Ectodermal cell (in vitro differentiated cells): ENCODE measurements around the gene PEX26.

ENCODE experiments used
- H3K27ac ChIP-seq: 2 replicates; pipeline ENCODE4 v1.7.0; 2013; ENCODE audit warnings: mild to moderate bottlenecking, low read depth, low read length; ENCODE audit not compliant: insufficient read depth, poor library complexity, severe bottlenecking
- H3K27me3 ChIP-seq: 2 replicates; pipeline ENCODE4 v1.7.0; 2013; ENCODE audit warnings: mild to moderate bottlenecking, low read length; ENCODE audit not compliant: insufficient read depth, control insufficient read depth, poor library complexity, severe bottlenecking
- H3K36me3 ChIP-seq: one replicate; pipeline ENCODE4 v1.7.0; 2013; ENCODE audit warnings: low read length; ENCODE audit not compliant: control insufficient read depth, insufficient read depth
- H3K4me1 ChIP-seq: one replicate; pipeline ENCODE4 v1.7.0; 2013; ENCODE audit warnings: low read length; ENCODE audit not compliant: control insufficient read depth, insufficient read depth
- H3K4me3 ChIP-seq: 2 replicates; pipeline ENCODE4 v1.7.0; 2013; ENCODE audit warnings: low read depth, low read length, control low read depth; ENCODE audit not compliant: insufficient read depth
- H3K9me3 ChIP-seq: 2 replicates; pipeline ENCODE4 v1.7.0; 2013; ENCODE audit warnings: mild to moderate bottlenecking, low read length, moderate library complexity; ENCODE audit not compliant: control insufficient read depth
- WGBS, 2 experiments: methylation state at CpG; one replicate each; pipeline ENCODE4 v1.1.7; 2013; ENCODE audit warnings: missing lambda C conversion rate in 2 of 2; 5-methylcytosine and 5-hydroxymethylcytosine counted together

PEX26 gene

GRCh38 chr22:18109410-18110193 is 31.8 kb downstream of the PEX26 start:
- Histone ChIP-seq H3K4me1 (peaks cover 8% of the 10 kb centered on the region), H3K9me3 (no peaks in the 10 kb centered on the region), H3K4me3 (peak overlapping the region; percentile 27), H3K27ac (no peak overlapping the region), H3K36me3 (no peaks in the 10 kb centered on the region), H3K27me3 (peaks cover 36% of the 10 kb centered on the region)
- WGBS, 2 experiments, result 62 to 64% methylated on average over 14 of the region's 14 CpGs

- WGBS, 2 experiments, result 3 to 4% methylated on average over 72 of the region's 72 CpGs
- H3K36me3 ChIP-seq, result no peaks in the 10 kb centered on the region
- H3K27ac ChIP-seq, result no peak within 1 kb of the TSS
- peaks cover 8% of the 10 kb centered on the region for H3K4me1 ChIP-seq
- peaks cover 36% of the 10 kb centered on the region for H3K27me3 ChIP-seq
- peak within 1 kb of the TSS; percentile 27 for H3K4me3 ChIP-seq
- no peaks in the 10 kb centered on the region for H3K9me3 ChIP-seq
Observed at GRCh38 chr22:18110194-18110953, 32.6 kb downstream of the PEX26 start, which contains the start of gene TUBA8. Gene TUBA8 (plus strand): TSS chr22:18110809. CDS start chr22:18110866, 57 bp downstream.

GRCh38 chr22:18110954-18111758 is 33.4 kb downstream of the PEX26 start:
- WGBS, 2 experiments, result 47 to 48% methylated on average over 39 of the region's 39 CpGs
- Histone ChIP-seq H3K4me3 (peak overlapping the region; percentile 27), H3K27ac (no peak overlapping the region), H3K4me1 (peaks cover 8% of the 10 kb centered on the region), H3K36me3 (no peaks in the 10 kb centered on the region), H3K27me3 (peaks cover 36% of the 10 kb centered on the region), H3K9me3 (no peaks in the 10 kb centered on the region)

- Histone ChIP-seq H3K27ac (no peak overlapping the region), H3K27me3 (peaks cover 36% of the 10 kb centered on the region), H3K4me1 (peaks cover 8% of the 10 kb centered on the region), H3K36me3 (no peaks in the 10 kb centered on the region), H3K9me3 (no peaks in the 10 kb centered on the region), H3K4me3 (no peak overlapping the region)
- WGBS, 2 experiments, result 82 to 85% methylated on average over 10 to 12 of the region's 12 CpGs
Observed at GRCh38 chr22:18111759-18112330, 34.1 kb downstream of the PEX26 start.

GRCh38 chr22:18112440-18112839 is 34.6 kb downstream of the PEX26 start:
- peaks cover 8% of the 10 kb centered on the region for H3K4me1 ChIP-seq

GRCh38 chr22:18113680-18114394 is 36.0 kb downstream of the PEX26 start:
- Histone ChIP-seq H3K9me3 (no peaks in the 10 kb centered on the region), H3K27me3 (peaks cover 36% of the 10 kb centered on the region), H3K27ac (no peak overlapping the region), H3K36me3 (no peaks in the 10 kb centered on the region), H3K4me1 (peaks cover 8% of the 10 kb centered on the region), H3K4me3 (no peak overlapping the region)
- 84 to 91% methylated on average over 11 of the region's 11 CpGs for WGBS, 2 experiments

More at GRCh38 chr22:18112440-18112839, 34.6 kb downstream of the PEX26 start:
- 89 to 93% methylated on average over 4 to 6 of the region's 6 CpGs for WGBS, 2 experiments
- no peak overlapping the region for H3K27ac ChIP-seq
- H3K36me3 ChIP-seq, result no peaks in the 10 kb centered on the region
- H3K4me3 ChIP-seq, result no peak overlapping the region
- no peaks in the 10 kb centered on the region for H3K9me3 ChIP-seq
- peaks cover 36% of the 10 kb centered on the region for H3K27me3 ChIP-seq

- 89 to 98% methylated on average over 4 of the region's 4 CpGs for WGBS, 2 experiments
- H3K27me3 ChIP-seq, result peaks cover 30% of the 10 kb centered on the region
Observed at GRCh38 chr22:18114495-18114894, 36.7 kb downstream of the PEX26 start.

GRCh38 chr22:18114976-18115652 is 37.3 kb downstream of the PEX26 start:
- Histone ChIP-seq H3K4me1 (peaks cover 8% of the 10 kb centered on the region), H3K4me3 (no peak overlapping the region), H3K9me3 (no peaks in the 10 kb centered on the region), H3K36me3 (no peaks in the 10 kb centered on the region), H3K27me3 (peaks cover 24% of the 10 kb centered on the region), H3K27ac (no peak overlapping the region)
- WGBS, 2 experiments, result 94 to 95% methylated on average over 15 of the region's 15 CpGs

More at GRCh38 chr22:18114495-18114894, 36.7 kb downstream of the PEX26 start:
- Histone ChIP-seq H3K36me3 (no peaks in the 10 kb centered on the region), H3K4me3 (no peak overlapping the region), H3K9me3 (no peaks in the 10 kb centered on the region), H3K27ac (no peak overlapping the region), H3K4me1 (peaks cover 8% of the 10 kb centered on the region)

- Histone ChIP-seq H3K36me3 (no peaks in the 10 kb centered on the region), H3K27me3 (peaks cover 16% of the 10 kb centered on the region), H3K27ac (no peak overlapping the region), H3K4me3 (no peak overlapping the region), H3K4me1 (peaks cover 6% of the 10 kb centered on the region), H3K9me3 (no peaks in the 10 kb centered on the region)
- WGBS, 2 experiments, result 93% methylated on average over 8 of the region's 8 CpGs
Observed at GRCh38 chr22:18115906-18116371, 38.1 kb downstream of the PEX26 start.
